T-helper 1 cell treated with Interleukin-12 subunit alpha and Interleukin-12 subunit beta and Interleukin-4 antibody, amounts not matched to agents 30 ng/mL and 1 ng/mL, for 36 hours (primary cell): Measurements from ENCODE around the gene TMEM181. TPM values are rescaled to one million over a fixed set of nuclear protein-coding genes. Genes with fewer than 3 reads are reported as not detected.
"Not testable (repeated sequence)": the region's sequence is repeated elsewhere in the genome, so short reads cannot be mapped to it uniquely, and the experiment has no call there.

ENCODE experiments used
- intact Hi-C: fragments of 100-400 bp; cut with micrococcal nuclease; formaldehyde crosslinking; loops from one replicate; pipeline ENCODE4 v1.15.1; 2024
- total RNA-seq: library from RNA; stranded (reverse); gene quantifications from 2 replicates; pipeline ENCODE4 v1.2.3, GENCODE V29; 2022

TMEM181 gene, protein sequence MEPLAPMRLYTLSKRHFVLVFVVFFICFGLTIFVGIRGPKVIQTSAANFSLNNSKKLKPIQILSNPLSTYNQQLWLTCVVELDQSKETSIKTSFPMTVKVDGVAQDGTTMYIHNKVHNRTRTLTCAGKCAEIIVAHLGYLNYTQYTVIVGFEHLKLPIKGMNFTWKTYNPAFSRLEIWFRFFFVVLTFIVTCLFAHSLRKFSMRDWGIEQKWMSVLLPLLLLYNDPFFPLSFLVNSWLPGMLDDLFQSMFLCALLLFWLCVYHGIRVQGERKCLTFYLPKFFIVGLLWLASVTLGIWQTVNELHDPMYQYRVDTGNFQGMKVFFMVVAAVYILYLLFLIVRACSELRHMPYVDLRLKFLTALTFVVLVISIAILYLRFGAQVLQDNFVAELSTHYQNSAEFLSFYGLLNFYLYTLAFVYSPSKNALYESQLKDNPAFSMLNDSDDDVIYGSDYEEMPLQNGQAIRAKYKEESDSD
- total RNA-seq = 16.3 and 18.2 TPM in 2 replicates

DNA sequence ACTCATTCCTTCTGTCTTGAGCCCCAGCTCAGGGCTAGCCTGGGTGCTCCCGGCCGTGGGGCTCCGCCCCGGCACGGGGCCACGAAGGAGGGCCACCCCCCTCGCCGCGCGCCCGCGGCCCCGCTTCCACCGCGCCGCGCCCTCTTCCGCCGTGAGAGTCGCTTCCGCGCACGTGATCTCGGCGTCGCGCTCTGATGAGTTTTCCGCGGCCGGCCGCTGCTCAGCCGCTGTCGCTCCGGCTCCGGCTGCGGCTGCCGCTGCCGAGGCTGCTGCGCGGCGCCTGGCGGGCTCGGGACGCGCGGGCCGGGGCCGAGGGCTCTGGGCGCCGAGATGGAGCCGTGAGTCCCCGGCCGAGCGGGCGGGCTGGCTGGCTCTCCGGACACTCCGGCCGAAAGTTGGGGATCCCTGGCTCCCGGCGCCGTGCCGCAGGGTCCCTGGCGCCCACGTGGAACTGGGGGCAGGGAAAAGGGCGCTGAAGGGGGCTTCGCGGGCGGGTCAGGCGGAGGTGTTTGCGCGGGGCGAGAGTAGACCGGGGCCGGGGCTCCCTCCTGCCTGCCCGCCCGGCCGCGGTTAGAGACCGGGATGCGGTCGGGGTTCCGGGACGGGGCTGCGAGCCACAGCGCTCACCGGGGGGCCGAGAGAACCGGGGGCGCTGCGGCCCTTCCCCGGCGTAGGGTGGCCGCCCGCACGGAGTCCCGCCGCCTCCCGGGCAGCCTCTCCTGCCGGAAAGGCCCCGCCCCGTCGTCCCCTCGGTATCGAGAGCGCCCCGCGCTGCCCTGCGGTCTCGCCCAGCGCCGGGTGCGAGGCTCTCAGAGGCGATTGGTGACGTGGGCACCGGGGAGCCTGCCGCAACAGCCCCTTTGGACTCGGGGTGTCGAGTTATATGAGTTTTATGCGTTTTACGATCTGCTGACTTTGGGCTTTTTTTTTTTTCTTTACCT lies at the start of gene TMEM181:
TMEM181 (plus strand) TSS at position 197 of the 941 bp plus-strand sequence; CDS start at position 331, 134 bp downstream.
- intact Hi-C loops = loop anchor here (1.0 to 5.0 kb wide), 9 partner anchors 8 to 1288 kb away; no protein-coding TSS in a partner anchor

DNA sequence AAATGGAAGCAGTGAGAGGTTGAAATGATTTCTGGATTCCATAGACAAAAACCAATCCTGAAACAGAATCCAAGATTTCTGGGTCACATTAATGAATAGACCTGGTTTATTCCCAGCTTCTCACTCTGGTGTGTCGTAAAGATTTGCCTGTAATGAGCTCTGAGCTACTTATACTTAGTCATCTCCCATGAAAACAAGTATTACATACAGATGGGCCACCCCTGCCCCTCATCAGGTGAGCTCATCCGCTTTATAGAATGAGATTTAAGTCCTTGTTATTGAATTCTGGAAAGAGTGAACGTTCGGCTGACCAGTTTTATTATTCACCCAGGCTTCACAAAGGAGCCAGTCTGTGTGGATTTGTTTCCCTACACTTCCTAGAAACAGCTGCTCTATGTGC lies 47.1 kb upstream of the TMEM181 start:
- intact Hi-C loops = no loop called here

DNA sequence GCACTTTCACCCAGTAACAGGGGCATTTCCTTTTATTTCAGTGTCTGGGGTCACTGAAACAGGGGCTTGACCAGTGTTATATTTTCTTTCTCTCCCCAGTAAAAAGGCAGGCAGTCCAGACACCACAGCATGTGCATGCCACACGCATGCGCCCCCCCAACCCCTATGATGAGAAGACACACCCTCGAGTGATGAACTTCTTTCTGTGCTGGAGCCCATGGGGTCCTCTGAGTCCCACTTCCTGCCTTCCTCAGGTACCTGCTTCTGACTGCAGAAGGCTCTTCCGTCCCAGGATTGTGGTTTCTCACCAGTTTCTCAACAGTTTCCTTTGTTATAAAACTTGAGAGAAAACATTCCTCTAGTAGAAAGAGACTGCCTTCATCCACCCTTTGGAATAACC lies 45.7 kb upstream of the TMEM181 start:
- intact Hi-C loops = no loop called here

DNA sequence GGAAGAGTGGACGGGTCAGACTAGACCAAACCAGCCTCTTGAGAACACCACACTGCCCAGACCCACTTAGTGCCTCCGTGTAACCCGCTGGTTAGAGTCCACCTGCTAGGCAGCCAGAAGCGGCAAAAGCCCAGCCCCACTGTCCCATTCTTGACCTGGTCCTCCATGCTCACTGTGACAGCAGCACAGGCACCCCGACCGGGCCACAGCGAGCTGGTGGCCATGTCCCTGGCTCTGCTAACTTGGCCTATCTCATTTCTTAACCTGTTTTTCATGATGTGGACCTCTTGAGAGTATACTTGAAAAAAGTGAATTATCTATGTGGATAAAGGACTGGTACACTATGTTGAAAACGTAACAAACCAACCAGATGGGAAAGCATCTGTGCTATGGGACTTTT lies 44.9 kb upstream of the TMEM181 start:
- intact Hi-C loops = no loop called here

DNA sequence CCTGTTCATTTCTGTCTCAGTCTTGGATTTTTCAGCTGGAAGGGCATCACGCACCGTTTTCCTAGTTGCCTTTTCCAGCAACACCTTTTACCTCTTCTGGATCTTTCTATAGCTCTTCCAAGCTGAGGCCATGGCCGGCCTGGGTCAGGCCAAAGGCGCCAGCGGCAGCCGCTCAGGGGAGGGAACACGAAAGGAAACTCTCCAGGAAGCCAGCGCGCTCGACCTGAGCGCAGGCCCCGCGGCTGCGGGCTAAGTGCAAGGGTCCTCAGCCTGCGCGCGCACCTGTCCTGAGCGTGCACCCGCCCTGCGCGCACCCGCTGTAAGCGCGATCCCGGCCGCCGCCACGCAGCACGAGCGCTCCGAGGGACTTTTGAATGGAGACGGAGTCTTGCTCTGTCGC lies 43.8 kb upstream of the TMEM181 start:
- intact Hi-C loops = no loop called here

DNA sequence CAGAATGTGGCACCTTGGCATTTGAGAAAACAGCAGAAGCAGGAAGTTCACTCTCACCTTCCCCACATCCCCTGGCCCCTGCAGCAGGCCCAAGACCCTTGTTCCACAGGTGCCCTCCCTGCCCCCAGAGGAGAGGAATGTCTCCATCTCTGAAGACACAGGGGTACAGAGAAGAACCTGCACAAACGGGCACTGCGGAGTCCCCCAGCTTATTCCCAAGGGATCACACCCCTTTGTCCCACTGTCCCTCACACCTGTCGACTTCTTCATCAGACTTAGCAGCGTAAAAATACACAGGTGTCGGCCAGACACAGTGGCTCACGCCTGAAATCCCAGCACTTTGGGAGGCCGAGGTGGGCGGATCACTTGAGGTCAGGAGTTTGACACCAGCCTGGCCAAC lies 42.9 kb upstream of the TMEM181 start:
- intact Hi-C loops = no loop called here

DNA sequence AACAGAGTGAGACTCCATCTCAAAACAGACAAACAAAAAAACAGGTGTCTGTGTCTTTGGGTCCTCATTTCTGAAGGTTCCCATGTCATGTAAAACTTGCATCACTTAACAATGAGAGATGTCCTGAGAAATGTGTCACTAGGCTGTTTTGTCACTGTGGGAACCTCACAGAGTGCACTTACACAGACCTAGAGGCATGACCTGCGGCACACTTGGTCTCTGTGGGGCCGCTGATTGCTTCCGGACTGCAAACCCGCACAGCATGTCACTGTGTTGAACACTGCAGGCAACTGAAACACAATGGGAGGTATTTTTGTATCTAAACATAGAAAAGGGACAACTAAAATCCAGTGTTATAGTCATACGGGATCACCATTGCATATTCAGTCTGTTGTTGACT lies 42.3 kb upstream of the TMEM181 start:
- intact Hi-C loops = no loop called here

DNA sequence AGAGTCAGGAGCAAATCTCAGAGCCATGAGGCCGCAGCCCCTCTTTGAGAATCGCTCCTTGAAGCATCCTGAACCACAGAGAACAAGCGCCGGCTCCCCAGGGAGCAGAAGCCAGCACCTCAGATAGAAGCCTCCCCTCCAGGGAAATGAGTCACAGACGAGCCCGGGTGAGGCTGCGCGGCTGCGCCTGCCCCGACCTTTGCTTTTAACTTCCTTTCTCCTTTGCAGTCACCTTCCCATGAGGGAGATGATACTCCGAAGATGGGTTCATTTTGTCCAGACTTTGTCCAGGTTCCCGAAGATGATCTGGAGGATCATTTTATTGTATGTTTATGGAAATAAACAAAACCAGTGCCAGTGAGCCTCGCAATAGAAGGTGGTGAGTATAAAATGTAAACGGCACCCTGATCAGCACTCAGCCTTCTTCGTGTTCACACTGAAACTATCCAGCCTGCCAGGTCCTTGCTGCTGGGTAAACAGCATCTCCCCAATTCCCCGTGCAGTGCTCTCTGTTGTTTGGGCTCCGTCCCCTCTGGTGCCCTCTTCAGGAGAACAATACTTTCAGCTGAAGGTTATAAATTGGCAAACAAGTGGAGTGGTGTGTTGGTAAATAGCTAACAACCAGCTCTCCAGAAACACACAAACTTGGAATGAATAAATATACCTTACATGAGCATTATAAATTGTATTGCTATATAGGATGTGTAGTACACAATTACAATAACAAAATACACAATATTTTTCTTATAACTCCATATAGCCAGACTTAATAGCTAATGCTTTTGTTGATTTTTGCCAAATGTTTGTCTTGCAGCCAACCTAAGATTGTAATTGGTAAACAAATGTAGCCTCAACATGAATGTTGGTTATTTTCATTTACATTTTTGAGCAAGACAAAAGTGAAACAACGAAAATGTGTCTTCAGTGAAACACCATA lies 41.4 kb upstream of the TMEM181 start:
- intact Hi-C loops = loop anchor here (1.0 kb wide), 5 partner anchors 18 to 350 kb away; partner anchors contain the start of genes GTF2H5, SERAC1 and TMEM181

DNA sequence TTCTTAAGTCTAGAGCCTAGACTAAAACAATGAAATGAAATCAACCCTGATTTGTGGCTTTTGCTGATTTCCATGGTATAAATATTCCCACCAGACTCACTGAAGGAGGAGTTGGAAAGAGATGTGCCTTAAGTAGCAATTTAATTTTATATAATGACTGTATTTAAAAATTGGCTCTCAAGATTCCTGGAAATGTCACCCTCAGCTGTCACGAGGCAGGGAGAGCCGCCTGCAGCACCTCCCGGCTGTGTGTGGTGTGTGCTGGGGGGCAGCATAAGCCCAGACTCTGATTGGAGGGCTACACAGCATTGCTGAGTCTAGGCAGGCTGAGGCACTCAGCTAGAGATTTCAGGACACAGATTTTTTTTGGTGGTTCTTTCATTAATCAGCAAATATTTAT lies 40.6 kb upstream of the TMEM181 start:
- intact Hi-C loops = no loop called here

DNA sequence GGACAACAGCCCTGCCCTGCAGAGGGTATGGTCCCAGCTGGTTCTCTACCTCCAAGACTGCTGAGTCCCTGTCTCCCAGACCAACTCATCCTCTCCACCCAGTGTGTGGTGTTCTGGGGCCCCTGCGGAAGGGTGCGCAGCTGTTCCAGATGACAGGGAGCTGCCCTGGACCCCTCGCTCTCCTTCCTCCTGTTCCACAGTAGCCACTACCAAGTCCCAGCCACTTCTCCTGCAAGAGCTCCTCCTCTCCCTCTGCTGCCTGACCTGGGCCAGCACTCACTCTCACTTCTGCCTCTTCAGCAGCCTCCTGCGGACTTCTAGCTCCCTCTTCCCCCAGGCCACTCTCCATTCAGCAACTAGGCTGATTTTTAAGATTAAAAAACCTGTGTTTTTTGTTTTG lies 40.1 kb upstream of the TMEM181 start:
- intact Hi-C loops = no loop called here

DNA sequence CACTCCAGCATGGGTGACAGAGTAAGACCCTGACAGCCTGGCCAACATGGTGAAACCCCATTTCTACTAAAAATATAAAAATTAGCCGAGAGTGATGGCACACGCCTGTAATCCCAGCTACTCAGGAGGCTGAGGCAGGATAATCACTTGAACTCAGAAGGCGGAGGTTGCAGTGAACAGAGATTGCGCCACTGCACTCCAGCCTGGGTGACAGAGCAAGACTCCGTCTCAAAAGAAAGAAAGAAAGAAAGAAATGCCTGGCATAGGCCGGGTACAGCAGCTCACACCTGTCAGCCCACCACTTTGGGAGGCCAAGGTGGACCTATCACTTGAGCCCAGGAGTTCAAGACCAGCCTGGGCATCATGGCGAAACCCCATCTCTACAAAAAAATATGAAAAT lies 38.9 kb upstream of the TMEM181 start:
- intact Hi-C loops = not testable (repeated sequence)

DNA sequence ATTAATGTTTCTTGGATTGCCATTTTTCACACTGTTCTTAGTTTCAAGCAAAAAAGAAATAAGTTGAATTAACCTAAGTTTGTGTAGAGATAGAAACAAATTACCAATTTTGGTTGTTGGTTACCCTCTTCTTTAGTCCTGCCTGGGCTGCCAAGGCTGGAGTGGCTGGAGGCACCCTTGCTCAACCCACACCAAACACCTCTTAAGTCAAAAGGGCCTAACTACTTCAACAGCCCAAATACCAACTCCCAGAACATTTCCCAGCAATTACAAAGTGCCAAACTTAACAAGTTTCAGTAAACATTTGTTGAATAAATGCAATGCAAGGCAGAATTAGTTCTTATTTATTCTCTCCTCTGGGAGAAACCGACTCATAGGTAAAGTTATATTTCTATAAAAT lies 38.1 kb upstream of the TMEM181 start:
- intact Hi-C loops = no loop called here

DNA sequence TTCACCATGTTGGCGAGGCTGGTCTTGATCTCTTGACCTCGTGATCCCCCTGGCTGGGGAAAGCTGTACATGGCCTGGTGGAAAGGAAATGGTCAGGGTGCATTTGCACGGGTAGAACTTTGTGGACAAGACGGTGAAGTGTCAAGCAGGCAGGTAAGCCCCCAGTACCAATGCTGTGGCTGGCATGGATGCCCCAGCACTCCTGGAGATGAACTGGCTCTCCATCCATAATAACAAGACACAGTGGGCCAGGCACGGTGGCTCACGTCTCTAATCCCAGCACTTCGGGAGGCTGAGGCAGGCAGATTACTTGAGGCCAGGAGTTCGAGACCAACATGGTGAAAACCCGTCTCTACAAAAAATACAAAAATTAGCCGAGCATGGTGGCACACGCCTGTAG lies 37.3 kb upstream of the TMEM181 start:
- intact Hi-C loops = no loop called here

DNA sequence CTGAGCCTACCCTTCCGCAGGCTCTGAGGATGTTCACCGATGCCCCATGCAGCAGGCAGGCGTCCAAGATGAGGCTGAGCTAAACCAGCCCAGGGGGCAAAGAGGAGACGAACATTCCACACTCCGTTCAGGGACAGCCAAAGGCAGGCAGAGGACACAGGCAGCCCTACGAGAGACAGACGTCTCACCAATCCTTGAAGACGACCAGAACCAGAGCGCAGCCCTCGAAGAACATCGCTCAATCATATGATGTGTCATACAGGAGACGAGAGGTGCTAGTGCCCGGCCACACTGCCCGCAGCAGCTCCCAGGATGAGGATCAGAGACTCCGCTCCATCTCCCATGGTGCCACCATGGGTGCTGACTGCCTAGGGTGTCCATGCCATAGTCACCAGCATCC lies 35.6 kb upstream of the TMEM181 start:
- intact Hi-C loops = no loop called here

DNA sequence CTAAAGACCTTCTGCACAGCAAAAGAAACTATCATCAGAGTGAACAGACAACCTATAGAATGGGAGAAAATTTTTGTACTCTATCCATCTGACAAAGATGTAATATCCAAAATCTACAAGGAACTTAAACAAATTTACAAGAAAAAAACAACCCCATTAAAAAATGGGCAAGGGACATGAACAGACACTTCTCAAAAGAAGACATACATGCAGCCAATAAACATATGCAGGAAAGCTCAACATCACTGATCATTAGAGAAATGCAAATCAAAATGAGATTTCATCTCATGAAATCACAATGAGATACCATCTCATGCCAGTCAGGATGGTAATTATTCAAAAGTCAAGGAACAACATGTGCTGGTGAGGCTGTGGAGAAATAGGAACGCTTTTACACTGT lies 32.0 kb upstream of the TMEM181 start:
- intact Hi-C loops = not testable (repeated sequence)

DNA sequence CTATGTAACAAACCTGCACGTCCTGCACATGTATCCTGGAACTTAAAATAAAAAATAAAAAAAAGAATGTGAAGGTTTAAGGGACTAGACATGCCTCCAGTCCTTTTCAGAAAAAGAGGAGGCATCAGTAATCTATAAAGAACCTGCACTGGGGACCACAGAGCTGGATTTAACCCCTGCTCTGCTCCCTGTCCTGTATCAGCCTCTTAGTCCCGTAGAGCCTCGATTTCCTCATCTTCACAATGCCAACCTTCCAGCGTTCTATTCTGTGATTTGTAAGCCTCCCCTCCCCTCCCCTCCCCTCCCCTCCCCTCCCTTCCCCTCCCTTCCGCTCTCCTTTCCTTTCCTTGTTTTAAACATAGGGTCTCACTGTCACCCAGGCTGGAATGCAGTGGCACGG lies 31.1 kb upstream of the TMEM181 start:
- intact Hi-C loops = no loop called here

DNA sequence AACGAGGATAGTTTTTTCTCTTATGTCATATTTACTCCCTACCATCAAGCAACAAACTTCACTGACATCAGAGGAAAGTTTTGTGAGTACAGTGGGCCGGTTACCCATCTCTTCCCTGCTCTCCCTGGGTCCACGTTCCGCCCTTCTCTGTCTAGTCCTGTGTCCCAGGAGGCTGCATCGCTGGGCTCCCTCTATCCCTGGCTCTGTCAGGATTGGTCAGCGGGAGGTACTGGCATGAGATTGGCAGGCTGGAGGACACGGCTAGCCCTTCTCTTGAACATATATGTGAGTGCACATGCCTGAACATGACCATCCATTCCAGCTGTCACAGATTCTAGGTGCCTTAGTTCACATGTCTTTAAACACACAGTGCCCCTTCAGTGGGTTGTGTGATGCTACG lies 30.3 kb upstream of the TMEM181 start:
- intact Hi-C loops = no loop called here

DNA sequence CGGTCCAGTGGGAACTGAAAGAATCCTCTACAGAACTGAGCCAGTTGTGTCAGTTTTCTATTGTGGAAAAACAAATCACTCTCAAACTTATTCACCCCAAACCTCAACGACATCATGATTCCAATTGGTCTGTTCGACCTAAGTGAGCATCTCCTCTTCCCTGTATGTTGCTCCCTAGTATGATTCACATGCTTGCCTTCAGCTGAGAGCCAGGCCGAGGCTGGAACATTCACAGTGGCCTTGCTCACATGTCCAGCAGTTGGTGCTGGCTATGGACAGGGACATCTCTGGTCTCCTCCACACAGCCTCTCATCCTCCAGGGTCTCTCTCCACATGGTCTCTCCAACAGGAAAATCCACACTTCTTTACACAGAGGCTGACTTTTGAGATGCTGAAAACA lies 28.3 kb upstream of the TMEM181 start:
- intact Hi-C loops = no loop called here

DNA sequence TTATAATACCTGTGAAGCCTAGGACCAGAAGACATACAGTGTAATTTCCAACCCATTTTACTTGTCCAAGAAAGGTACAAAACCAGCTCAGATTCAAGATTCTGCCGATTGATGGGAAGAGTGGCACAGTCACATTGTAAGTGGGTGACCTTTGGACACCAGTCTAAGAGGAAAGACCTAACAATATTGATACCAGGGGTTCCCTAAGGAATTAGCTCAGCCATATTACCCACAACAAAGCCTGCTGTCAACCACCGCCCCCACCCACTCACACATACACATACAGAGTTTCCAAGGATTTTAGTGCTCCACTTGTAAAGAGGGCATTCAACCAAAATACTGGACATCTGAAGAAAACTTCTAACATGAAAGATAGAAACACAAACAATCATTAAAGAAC lies 27.9 kb upstream of the TMEM181 start:
- intact Hi-C loops = no loop called here

DNA sequence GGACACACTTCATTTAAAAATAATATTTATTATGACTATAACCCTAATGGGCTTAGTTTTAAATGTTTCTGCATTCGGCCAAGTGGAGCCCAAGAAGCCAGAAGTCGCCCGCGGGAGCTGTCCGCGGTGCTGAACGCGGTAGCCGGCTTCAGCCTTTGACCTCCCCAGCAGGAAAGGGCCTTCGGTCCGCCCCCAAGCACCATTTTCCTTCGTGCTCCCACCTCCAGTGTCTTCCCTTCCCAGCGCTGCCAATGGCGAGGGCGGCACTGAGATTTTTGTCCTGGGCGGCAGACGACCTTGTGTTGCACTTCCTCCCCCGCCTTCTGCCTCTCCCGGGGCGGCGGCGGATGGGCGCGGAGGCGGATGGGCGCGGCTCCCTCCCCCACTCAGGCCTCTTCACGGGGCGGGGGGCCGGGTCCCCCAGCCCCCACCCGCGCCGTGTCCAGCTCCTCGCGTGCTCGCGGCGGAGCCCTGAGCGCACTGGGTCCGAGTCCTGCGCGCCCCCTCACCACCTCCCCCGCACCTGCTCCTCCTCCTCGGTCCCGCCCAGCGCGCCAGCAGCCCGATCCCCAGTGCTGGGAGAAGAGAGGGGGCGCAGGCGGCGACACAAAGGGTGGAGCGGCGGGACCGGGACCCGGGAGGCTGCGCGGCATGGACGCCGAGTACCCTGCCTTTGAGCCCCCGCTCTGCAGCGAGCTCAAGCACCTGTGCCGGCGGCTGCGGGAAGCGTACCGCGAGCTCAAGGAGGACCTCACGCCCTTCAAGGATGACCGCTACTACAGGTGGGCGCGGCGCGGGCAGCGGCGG lies 23.6 kb upstream of the TMEM181 start:
- intact Hi-C loops = loop anchor here (1.0 to 2.0 kb wide), 3 partner anchors 18 to 303 kb away; no protein-coding TSS in a partner anchor
